PFSK-1 (cell line): Measurements from ENCODE around the gene EMX2.

ENCODE experiments used
- FOXP2 ChIP-seq: optimal IDR thresholded peaks from 2 replicates; pipeline ENCODE3; 2011; ENCODE audit warnings: borderline replicate concordance, control low read depth, inconsistent platforms; ENCODE audit not compliant: insufficient read depth; ENCODE audit errors: extremely low read length, extremely low read depth
- POLR2AphosphoS5 ChIP-seq: IDR thresholded peaks from 2 replicates; pipeline ENCODE4 v1.6.1; 2012; ENCODE audit warnings: low read depth, mild to moderate bottlenecking, control low read depth, low read length, moderate library complexity
- SIN3A ChIP-seq: IDR thresholded peaks from 2 replicates; pipeline ENCODE4 v1.6.1; 2012; ENCODE audit warnings: mild to moderate bottlenecking, low read length, moderate library complexity, borderline replicate concordance; ENCODE audit not compliant: insufficient read depth
- TAF1 ChIP-seq: IDR thresholded peaks from 2 replicates; pipeline ENCODE4 v1.6.1; 2012; ENCODE audit warnings: low read length, control low read depth, borderline replicate concordance; ENCODE audit not compliant: insufficient read depth
- TF ChIP-seq, protein P1 (sequence below), 2 experiments: IDR thresholded peaks; 2 replicates each; pipeline versions ENCODE4 v1.6.1 to v1.8.0; 2011 to 2012; ENCODE audit warnings: low read depth in 2 of 2, low read length in 2 of 2, control low read depth in 1 of 2, inconsistent platforms in 1 of 2, mild to moderate bottlenecking in 1 of 2, moderate library complexity in 1 of 2; ENCODE audit not compliant: insufficient read depth in 1 of 2

Gene EMX2

DNA sequence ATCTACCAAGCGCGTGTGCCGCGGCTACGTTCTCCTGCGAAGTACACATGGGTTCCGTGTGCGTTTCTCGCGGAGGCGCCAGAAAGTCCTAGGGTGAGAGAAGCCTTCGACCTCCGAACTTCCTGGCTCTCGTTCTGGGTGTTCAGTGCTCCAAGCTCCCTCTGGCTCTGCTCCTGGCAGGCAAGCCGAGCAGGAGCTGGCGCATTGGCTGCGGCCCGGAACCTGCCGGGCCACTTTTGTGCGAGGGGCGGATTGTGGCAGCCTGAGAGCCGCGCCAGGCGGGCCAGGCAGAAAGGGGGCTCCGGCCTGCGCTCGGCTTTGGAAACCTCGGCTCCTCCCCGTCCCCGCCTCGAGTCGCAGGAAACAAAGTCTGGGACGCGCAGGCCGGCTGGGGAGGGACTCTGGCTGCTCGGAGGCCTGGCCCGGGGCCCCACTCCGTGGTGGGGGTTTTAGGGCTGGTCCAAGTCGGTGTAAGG, 9.6 kb downstream of the EMX2 start:
- TF ChIP-seq, protein P1, sequence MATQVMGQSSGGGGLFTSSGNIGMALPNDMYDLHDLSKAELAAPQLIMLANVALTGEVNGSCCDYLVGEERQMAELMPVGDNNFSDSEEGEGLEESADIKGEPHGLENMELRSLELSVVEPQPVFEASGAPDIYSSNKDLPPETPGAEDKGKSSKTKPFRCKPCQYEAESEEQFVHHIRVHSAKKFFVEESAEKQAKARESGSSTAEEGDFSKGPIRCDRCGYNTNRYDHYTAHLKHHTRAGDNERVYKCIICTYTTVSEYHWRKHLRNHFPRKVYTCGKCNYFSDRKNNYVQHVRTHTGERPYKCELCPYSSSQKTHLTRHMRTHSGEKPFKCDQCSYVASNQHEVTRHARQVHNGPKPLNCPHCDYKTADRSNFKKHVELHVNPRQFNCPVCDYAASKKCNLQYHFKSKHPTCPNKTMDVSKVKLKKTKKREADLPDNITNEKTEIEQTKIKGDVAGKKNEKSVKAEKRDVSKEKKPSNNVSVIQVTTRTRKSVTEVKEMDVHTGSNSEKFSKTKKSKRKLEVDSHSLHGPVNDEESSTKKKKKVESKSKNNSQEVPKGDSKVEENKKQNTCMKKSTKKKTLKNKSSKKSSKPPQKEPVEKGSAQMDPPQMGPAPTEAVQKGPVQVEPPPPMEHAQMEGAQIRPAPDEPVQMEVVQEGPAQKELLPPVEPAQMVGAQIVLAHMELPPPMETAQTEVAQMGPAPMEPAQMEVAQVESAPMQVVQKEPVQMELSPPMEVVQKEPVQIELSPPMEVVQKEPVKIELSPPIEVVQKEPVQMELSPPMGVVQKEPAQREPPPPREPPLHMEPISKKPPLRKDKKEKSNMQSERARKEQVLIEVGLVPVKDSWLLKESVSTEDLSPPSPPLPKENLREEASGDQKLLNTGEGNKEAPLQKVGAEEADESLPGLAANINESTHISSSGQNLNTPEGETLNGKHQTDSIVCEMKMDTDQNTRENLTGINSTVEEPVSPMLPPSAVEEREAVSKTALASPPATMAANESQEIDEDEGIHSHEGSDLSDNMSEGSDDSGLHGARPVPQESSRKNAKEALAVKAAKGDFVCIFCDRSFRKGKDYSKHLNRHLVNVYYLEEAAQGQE (IDR thresholded peaks at IDR 0.05; ENCODE audit: insufficient read depth in 1 of 2, low read depth in 2 of 2, low read length in 2 of 2): no peak
- TF ChIP-seq FOXP2 (no peak), SIN3A (no peak), TAF1 (no peak), POLR2AphosphoS5 (no peak)

DNA sequence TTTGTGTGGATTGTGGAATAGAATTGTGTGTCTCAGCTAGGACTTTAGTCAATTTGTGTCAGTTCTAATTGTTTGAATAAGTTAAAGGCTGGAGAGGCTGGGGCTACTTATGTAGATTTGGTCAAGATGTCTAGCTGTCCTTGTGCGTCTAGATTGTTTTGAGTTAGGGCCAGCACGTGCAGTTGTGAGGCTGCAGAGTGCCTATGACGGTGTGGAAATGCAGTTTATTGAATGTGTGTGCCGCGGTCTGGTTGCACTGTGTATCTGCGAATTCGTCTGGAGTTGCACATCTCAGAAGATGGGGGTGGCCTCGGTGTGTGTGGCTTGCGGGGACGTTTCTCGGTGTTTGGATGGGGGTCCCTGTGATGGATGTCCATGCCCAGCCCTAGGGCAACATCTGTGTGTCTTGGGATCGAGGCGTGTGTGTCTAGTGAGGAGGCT, 10.2 kb downstream of the EMX2 start:
- no peak for TF ChIP-seq POLR2AphosphoS5
- TF ChIP-seq, protein P1 (IDR thresholded peaks at IDR 0.05; ENCODE audit: insufficient read depth in 1 of 2, low read depth in 2 of 2, low read length in 2 of 2): no peak
- TF ChIP-seq SIN3A: no peak
- no peak for TF ChIP-seq TAF1
- no peak for TF ChIP-seq FOXP2

DNA sequence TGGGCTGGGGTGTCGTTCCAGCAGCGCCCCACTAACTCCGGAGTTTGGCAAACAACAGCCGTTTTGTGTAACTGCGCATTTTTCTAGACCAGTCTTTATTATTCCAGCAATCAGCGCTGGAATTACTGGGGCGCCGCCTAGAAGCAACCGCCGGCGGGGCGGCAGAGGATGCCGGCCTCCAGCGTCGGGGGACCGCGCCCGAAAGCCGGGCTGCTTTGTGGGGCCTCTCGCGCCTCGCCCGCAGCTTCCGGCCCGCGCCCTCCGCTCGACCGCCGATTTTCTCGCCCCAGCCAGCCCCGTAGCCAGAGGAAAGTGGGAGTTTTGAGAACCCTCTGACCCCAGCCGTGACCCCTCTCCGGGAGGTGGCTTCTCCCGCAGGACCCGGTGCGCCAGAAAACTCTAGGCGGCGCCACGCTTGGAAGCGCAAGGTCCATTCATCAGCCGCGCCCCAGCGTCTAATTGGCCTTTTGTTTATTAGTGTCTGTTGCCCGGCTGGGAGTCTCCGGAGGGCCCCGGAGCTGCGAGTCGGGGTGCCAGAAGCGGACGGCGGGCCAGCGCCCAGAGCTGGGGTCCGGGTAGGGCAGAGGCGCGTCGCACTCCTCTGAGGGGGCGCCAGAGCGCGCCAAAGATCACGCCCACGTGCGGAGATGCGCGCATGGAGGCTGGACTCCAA, 10.7 kb downstream of the EMX2 start:
- no peak for TF ChIP-seq TAF1
- TF ChIP-seq, protein P1 (IDR thresholded peaks at IDR 0.05; ENCODE audit: insufficient read depth in 1 of 2, low read depth in 2 of 2, low read length in 2 of 2): no peak
- no peak for TF ChIP-seq FOXP2
- TF ChIP-seq SIN3A: no peak
- no peak for TF ChIP-seq POLR2AphosphoS5

- TF ChIP-seq, protein P1 (IDR thresholded peaks at IDR 0.05; ENCODE audit: insufficient read depth in 1 of 2, low read depth in 2 of 2, low read length in 2 of 2): no peak
- TF ChIP-seq POLR2AphosphoS5 (no peak), FOXP2 (no peak), TAF1 (no peak), SIN3A (no peak)
Measured at GRCh38 chr10:117553815-117554172, 11.2 kb downstream of the EMX2 start.

DNA sequence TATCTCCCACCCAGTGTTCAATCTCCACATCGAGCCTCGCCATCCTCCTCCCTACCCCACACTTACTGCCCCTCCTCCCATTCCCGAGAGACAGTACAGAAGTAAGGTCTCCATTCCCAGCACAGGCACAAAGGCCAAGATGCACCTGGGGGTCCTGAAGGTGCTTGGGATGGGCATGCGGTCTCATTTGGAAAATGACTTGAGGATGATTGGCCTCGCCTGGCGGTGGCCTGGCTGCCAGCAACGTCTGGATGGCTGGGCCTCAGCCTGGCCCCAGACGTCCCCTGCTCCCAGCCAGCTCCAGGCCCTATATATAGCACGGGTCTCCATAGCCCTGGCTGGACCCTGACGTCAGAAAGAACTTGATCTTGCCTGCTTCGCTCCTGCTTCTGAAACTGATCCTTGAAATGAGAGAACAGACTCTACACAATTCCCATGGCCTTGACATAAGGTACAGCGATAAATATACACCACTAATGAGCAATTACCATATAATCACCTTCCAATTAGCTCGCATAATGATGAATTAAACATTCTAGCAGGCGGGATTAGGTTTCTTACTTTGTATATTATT, 11.8 kb downstream of the EMX2 start:
- TF ChIP-seq, protein P1 (IDR thresholded peaks at IDR 0.05; ENCODE audit: insufficient read depth in 1 of 2, low read depth in 2 of 2, low read length in 2 of 2): no peak
- TF ChIP-seq TAF1 (no peak), SIN3A (no peak), FOXP2 (no peak), POLR2AphosphoS5 (no peak)
